ENCODE data around the gene SLC7A1. TPM values are rescaled to one million over a fixed set of nuclear protein-coding genes. Genes with fewer than 3 reads are reported as not detected.

Gene SLC7A1
- total and polyA plus RNA-seq, 2 donors (not counting 3 experiments of a cell fraction or from before 2014, with no cell fraction given) = 21.0 to 79.3 TPM

GRCh38 chr13:29459813-29460355, 135.6 kb downstream of the SLC7A1 start:
- Histone ChIP-seq H3K4me1 (ENCODE audit: control insufficient read depth, extremely low read depth, insufficient read depth, low read length) (peaks cover 3% of the 10 kb centered on the region), H3K4me3 (replicated peaks in 1 of 3; ENCODE audit: insufficient read depth in 1 of 3, low read depth in 1 of 3, low read length in 3 of 3) (no peak overlapping the region), H3K4me2 (ENCODE audit: insufficient read depth, low read length) (no peak overlapping the region), H2AFZ (ENCODE audit: low read depth, low read length) (no peak overlapping the region), H3K27me3 (ENCODE audit: control insufficient read depth in 2 of 2, insufficient read depth in 2 of 2, low read length in 2 of 2) (peaks cover 6 to 7% of the 10 kb centered on the region in 2 experiments), H3K36me3 (ENCODE audit: control insufficient read depth in 2 of 2, extremely low read depth in 1 of 2, insufficient read depth in 2 of 2, low read length in 2 of 2) (no peaks in the 10 kb centered on the region), H3K9ac (replicated peaks; ENCODE audit: extremely low read depth, insufficient read depth, low read length) (no peak overlapping the region), H3K9me3 (replicated peaks; ENCODE audit: control insufficient read depth, insufficient read depth, low read length) (no peaks in the 10 kb centered on the region), H3K27ac (ENCODE audit: insufficient read depth, low read depth, low read length) (no peak overlapping the region), H3K79me2 (ENCODE audit: control insufficient read depth, insufficient read depth, low read length) (no peaks in the 10 kb centered on the region), H3K9me1 (replicated peaks; ENCODE audit: control insufficient read depth, extremely low read depth, insufficient read depth, low read length) (no peaks in the 10 kb centered on the region), H4K20me1 (replicated peaks; ENCODE audit: control insufficient read depth, extremely low read depth, insufficient read depth, low read length) (no peaks in the 10 kb centered on the region)
- BruUV-seq (replicated peaks) = no TSS peak
- FAIRE-seq = no peak
- TF ChIP-seq MAX (IDR thresholded peaks at IDR 0.05; ENCODE audit: insufficient read depth, insufficient read length) = no peak
- no peak for TF ChIP-seq CTCF (IDR thresholded peaks at IDR 0.05; ENCODE audit: extremely low read depth in 1 of 2, insufficient read depth in 1 of 2, low read depth in 1 of 2, low read length in 2 of 2)
- no peak for TF ChIP-seq EZH2 (IDR thresholded peaks at IDR 0.05; ENCODE audit: borderline replicate concordance, low read depth, low read length, severe bottlenecking)
- intact Hi-C loops (cut with micrococcal nuclease) (no loop called here), dilution Hi-C loops (cut with MboI; ENCODE audit: extremely low pct_ligation_motif_present, low sequenced_read_pairs) (loop anchor here (25.0 kb wide), 1 partner anchor 252 kb away; no protein-coding TSS in a partner anchor)
- CTCF ChIA-PET = interaction anchor here (1.7 kb wide), 1 partner anchor 12 kb away, joined by 8 read pairs; no protein-coding TSS in a partner anchor
- POLR2A ChIA-PET = no interaction called here
- DNase-seq (ENCODE audit: low read depth, low spot score) = no peak

Data from endothelial cell of umbilical vein (primary cell).